Stimulated activated effector memory CD8-positive, alpha-beta T cell treated with anti-CD3 and anti-CD28 coated beads, Interleukin-12 subunit alpha, Interleukin-12 subunit beta, amount 100 ng/mL, for 72 hours (primary cell): ENCODE measurements around the gene ZNF862.

Source experiments
- ATAC-seq: fragments of 150-1000 bp; cut with Tn5 transposase; 2 replicates; pipeline ENCODE4 v1.10.0; 2021
- DNase-seq, 2 donors: peaks; one replicate each; pipeline ENCODE4 v3.0.0; 2021 to 2022; ENCODE audit warnings: low spot score in 2 of 2
- H3K27ac Mint-ChIP-seq: one replicate; pipeline ENCODE4 v1.8.0; 2022; ENCODE audit warnings: mild to moderate bottlenecking, mixed read lengths
- H3K36me3 Mint-ChIP-seq: one replicate; pipeline ENCODE4 v1.8.0; 2022; ENCODE audit warnings: mild to moderate bottlenecking, mixed read lengths
- H3K4me1 Mint-ChIP-seq: one replicate; pipeline ENCODE4 v1.8.0; 2022; ENCODE audit warnings: mixed read lengths
- H3K4me3 Mint-ChIP-seq: one replicate; pipeline ENCODE4 v1.8.0; 2022; ENCODE audit warnings: mild to moderate bottlenecking, mixed read lengths
- H3K9me3 Mint-ChIP-seq: one replicate; pipeline ENCODE4 v1.8.0; 2022; ENCODE audit warnings: mixed read lengths

ZNF862 gene

DNA sequence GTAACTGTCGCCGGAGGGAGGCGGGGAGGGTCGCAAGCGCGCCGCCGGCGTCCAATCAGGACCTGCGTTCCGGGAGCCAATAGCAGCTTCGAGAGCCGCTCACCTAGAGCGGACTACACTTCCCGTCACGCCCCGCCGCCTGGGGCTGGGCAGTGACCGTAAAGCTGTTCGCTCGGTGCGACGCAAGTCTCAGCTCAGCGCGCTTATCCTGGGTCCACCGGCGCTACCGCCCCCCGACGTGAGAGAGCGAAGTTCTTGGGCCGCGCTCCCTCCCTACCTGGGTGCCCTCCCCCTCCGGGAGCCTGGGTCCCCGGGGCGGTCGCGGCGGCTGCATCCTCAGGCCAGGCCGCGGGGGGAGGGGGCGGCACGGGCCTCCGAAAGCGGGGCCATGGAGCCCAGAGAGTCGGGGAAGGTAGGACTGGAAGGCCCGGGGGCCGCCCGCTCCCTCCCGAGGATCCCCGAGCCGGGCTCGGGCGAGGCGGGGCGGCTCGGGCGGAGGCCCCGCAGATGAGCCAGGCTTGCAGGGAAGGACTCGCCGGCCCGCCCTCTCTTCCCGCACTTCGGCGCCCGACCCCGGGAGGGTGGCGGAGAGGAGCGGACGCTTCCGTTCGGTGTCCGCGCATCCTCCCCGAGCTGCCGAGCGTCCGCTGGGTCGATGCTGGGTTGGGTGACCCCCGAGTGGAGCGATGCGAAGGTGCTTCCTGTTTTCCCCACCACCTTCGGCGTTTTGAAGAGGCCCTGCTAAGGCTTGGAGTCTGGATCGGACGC, at the start of gene ZNF862:
Gene ZNF862 (plus strand): TSS at position 152 of the 768 bp plus-strand sequence. CDS start 237 bp downstream, at position 389.
- Mint-ChIP-seq H3K27ac (peak within 1 kb of the TSS; percentile 72), H3K36me3 (no peaks in the 10 kb centered on the region), H3K4me3 (peak within 1 kb of the TSS; percentile 75), H3K9me3 (no peaks in the 10 kb centered on the region), H3K4me1 (peaks cover 34% of the 10 kb centered on the region)
- peak; percentile 82 to 95 for DNase-seq
- peak; percentile 98 for ATAC-seq

DNA sequence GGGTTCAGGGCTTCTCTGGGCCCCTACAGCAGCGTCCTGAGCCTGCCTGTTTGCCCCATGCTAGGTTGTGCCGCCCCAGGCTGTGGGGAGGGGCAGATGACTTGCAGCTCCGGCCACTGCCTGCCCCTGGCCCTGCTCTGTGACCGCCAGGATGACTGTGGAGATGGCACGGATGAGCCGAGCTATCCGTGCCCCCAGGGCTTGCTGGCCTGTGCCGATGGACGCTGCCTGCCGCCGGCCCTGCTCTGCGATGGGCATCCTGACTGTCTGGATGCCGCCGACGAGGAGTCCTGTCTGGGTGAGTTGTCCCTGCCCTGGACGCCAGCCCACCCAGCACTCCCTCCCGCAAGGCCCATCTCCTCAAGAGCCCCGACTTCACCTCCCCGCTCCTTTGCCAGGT, 49.1 kb upstream of the ZNF862 start:
- no peaks in the 10 kb centered on the region for H3K9me3 Mint-ChIP-seq
- ATAC-seq = no peak
- H3K4me1 Mint-ChIP-seq = no peaks in the 10 kb centered on the region
- no peak overlapping the region for H3K27ac Mint-ChIP-seq
- H3K36me3 Mint-ChIP-seq = no peaks in the 10 kb centered on the region
- no peak for DNase-seq
- H3K4me3 Mint-ChIP-seq = no peak overlapping the region

DNA sequence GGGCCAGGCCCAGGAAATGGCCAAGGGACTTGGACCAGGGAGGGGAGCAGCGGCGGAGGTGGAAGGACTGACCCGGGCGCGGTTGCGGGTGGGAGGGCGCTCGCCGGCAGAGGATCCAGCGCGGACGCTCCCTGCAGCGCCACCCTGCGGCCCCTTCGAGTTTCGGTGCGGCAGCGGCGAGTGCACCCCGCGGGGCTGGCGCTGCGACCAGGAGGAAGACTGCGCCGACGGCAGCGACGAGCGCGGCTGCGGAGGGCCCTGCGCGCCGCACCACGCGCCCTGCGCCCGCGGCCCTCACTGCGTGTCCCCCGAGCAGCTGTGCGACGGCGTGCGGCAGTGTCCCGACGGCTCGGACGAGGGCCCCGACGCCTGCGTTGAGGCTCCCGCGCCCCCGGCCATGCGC, 48.0 kb upstream of the ZNF862 start:
- H3K4me1 Mint-ChIP-seq = no peaks in the 10 kb centered on the region
- ATAC-seq (peak; percentile 39), DNase-seq (peak in 1 of 2 donors; percentile 63)
- no peak overlapping the region for H3K27ac Mint-ChIP-seq
- H3K4me3 Mint-ChIP-seq = no peak overlapping the region
- H3K36me3 Mint-ChIP-seq = no peaks in the 10 kb centered on the region
- H3K9me3 Mint-ChIP-seq = no peaks in the 10 kb centered on the region

DNA sequence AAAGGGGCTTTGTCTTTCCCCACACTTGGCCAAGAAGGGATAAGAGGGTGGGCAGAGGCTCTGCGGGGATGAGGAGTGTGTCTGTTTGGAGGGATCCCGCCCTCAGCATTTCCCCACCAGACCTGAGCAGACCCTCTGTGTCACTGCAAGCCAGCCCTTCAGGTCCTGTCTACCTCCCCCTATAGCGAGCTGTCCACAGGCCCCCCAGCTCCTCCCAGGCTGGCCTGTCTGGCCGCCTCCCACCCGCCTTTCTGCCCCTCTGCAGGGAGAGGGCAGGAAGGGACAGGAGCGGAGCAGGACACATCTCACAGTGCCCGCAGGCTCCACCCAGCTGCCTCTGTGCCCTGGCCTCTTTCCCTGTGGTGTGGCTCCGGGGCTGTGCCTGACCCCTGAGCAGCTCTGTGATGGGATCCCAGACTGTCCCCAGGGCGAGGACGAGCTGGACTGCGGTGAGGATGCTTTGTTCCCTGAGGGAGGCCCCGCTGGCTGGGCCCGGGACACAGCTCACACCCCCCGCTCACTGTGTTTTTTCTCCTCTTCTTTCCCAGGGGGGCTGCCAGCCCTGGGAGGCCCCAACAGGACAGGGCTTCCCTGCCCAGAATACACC, 47.3 kb upstream of the ZNF862 start:
- no peak for ATAC-seq
- no peak for DNase-seq
- H3K9me3 Mint-ChIP-seq = no peaks in the 10 kb centered on the region
- no peak overlapping the region for H3K4me3 Mint-ChIP-seq
- H3K27ac Mint-ChIP-seq = no peak overlapping the region
- no peaks in the 10 kb centered on the region for H3K4me1 Mint-ChIP-seq
- H3K36me3 Mint-ChIP-seq = no peaks in the 10 kb centered on the region

DNA sequence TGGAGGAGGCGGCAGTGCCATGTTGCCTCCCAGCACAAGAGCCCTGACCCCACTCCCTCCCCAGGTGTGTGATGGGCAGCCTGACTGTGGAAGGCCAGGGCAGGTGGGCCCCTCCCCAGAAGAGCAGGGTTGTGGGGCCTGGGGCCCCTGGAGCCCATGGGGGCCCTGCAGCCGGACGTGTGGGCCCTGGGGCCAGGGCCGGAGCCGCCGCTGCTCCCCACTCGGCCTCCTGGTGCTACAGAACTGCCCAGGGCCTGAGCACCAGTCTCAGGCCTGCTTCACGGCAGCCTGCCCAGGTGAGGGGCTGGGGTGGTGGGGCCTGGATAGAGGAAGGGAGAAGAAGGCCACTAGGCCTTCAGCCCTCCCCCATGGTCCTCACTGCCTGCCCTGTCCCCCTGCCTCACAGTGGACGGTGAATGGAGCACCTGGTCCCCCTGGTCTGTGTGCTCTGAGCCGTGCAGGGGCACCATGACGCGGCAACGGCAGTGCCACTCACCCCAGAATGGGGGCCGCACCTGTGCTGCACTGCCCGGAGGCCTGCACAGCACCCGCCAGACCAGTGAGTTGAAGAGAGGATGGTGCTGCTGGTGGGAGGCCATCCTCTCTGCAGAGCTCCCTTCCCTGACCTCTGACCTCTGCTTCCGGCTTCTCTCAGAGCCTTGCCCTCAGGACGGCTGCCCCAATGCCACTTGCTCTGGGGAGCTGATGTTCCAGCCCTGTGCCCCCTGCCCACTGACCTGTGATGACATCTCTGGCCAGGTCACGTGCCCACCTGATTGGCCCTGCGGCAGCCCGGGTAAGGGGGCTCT, 46.6 kb upstream of the ZNF862 start:
- DNase-seq (no peak), ATAC-seq (no peak)
- Mint-ChIP-seq H3K27ac (no peak overlapping the region), H3K9me3 (no peaks in the 10 kb centered on the region), H3K4me1 (no peaks in the 10 kb centered on the region), H3K36me3 (no peaks in the 10 kb centered on the region), H3K4me3 (no peak overlapping the region)

DNA sequence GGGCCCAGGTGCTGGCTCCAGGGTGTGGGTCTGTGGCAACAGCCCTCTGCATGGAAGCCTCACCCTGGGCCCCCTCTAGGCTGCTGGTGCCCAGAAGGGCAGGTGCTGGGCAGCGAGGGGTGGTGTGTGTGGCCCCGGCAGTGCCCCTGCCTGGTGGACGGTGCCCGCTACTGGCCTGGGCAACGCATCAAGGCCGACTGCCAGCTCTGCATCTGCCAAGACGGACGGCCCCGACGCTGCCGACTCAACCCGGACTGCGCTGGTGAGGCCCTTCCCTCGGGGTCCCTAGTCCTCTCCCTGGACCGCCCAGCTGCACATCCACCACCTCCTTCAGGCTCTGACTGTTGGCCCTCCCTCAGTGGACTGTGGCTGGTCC, 46.0 kb upstream of the ZNF862 start:
- DNase-seq (no peak), ATAC-seq (no peak)
- Mint-ChIP-seq H3K36me3 (no peaks in the 10 kb centered on the region), H3K4me3 (no peak overlapping the region), H3K27ac (no peak overlapping the region), H3K9me3 (no peaks in the 10 kb centered on the region), H3K4me1 (no peaks in the 10 kb centered on the region)

DNA sequence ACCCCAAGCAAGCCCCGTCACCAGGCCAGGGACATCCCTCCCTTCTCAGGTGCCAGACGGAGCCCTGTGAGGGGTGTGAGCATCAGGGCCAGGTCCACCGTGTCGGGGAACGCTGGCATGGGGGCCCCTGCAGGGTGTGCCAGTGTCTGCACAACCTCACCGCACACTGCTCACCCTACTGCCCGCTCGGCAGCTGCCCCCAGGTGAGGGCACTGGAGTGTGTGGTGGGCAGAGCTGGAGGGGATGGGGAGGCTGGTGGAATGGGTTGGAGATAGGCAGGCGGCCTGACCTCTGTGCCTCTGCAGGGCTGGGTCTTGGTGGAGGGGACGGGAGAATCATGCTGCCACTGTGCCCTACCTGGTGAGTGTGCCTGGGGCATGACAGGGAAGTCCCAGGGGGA, 44.9 kb upstream of the ZNF862 start:
- no peaks in the 10 kb centered on the region for H3K4me1 Mint-ChIP-seq
- no peak overlapping the region for H3K27ac Mint-ChIP-seq
- no peak for DNase-seq
- H3K36me3 Mint-ChIP-seq = no peaks in the 10 kb centered on the region
- no peaks in the 10 kb centered on the region for H3K9me3 Mint-ChIP-seq
- H3K4me3 Mint-ChIP-seq = no peak overlapping the region
- ATAC-seq = no peak

DNA sequence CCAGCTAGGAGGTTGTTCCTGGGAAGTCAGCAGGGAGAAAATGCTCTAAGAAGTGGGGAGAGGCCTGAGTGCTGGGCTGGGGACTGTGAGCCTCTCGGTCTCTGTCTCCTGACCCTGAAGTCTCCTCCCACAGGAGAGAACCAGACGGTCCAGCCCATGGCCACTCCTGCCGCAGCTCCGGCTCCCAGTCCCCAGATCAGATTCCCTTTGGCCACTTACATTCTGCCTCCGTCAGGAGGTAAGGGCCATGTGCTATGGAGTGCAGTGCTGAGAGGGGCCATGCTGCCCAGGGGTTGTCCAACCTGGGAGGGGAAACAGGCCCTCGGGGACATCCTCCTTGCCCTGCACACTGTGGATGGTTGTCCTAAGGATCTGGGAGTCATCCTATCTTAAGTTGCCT, 43.5 kb upstream of the ZNF862 start:
- Mint-ChIP-seq H3K4me1 (no peaks in the 10 kb centered on the region), H3K9me3 (no peaks in the 10 kb centered on the region)

DNA sequence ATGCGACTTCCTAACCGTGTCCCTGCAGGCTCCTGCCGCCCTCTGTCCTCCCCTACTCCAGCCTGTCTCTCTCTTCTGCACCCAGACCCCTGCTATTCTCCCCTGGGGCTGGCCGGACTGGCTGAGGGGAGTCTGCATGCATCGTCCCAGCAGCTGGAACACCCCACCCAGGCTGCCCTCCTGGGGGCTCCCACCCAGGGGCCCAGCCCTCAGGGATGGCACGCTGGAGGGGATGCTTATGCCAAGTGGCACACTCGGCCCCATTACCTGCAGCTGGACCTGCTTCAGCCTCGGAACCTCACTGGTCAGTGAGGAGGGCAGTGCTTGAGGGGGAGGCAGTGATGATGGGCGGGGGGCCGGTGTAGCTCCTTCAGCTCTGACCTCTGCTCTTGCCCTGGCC, 43.0 kb upstream of the ZNF862 start:
- Mint-ChIP-seq H3K4me3 (no peak overlapping the region), H3K4me1 (no peaks in the 10 kb centered on the region), H3K27ac (no peak overlapping the region), H3K9me3 (no peaks in the 10 kb centered on the region), H3K36me3 (no peaks in the 10 kb centered on the region)
- DNase-seq (no peak), ATAC-seq (no peak)

More for the DNA sequence above, 43.5 kb upstream of the ZNF862 start:
- DNase-seq (no peak), ATAC-seq (no peak)
- no peak overlapping the region for H3K27ac Mint-ChIP-seq
- H3K36me3 Mint-ChIP-seq = no peaks in the 10 kb centered on the region
- H3K4me3 Mint-ChIP-seq = no peak overlapping the region

DNA sequence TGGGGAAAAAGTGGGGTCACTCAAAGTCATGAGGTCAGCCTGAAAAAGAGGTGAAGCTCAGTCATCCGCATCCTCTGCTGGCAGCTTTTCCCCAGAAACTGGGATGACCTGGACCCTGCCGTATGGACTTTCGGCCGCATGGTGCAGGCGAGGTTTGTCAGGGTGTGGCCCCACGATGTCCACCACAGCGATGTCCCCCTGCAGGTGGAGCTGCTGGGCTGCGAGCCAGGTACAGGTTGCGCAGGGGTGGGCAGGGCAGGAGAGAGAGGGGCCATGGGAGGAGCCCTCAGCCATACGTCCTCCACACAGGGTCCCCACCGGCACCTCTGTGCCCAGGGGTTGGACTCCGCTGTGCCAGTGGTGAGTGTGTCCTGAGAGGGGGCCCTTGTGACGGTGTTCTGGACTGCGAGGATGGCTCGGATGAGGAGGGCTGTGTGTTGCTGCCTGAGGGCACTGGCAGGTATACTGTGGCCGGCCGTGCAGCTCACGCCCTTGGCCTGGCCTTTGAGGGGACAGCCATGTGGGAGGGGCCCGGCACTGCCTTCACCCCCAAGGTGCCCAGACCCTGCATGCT, 41.8 kb upstream of the ZNF862 start:
- no peaks in the 10 kb centered on the region for H3K36me3 Mint-ChIP-seq
- no peaks in the 10 kb centered on the region for H3K9me3 Mint-ChIP-seq
- no peak overlapping the region for H3K4me3 Mint-ChIP-seq
- no peaks in the 10 kb centered on the region for H3K4me1 Mint-ChIP-seq
- no peak for DNase-seq
- H3K27ac Mint-ChIP-seq = no peak overlapping the region
- ATAC-seq = no peak

DNA sequence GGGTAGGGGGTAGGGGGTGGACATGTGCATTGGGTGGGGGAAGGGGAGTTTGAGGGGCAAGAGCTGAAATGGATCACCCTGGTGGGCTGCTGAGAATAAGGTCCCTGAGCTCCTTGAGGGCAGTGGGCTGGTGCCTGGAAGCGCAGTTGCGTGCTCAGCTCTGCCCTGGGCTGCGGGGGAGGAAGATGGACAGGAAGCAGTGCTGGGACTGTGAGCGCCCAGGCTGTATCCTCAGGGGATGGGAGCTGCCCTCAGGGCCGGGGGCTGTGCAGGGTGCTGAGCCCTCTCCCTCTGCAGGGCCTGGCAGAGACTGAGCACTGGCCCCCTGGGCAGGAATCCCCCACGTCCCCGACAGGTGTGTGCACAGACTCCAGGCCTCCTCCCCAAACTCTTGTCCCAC, 40.4 kb upstream of the ZNF862 start:
- Mint-ChIP-seq H3K27ac (no peak overlapping the region), H3K4me1 (no peaks in the 10 kb centered on the region), H3K9me3 (no peaks in the 10 kb centered on the region), H3K4me3 (no peak overlapping the region), H3K36me3 (no peaks in the 10 kb centered on the region)
- ATAC-seq (no peak), DNase-seq (no peak)

DNA sequence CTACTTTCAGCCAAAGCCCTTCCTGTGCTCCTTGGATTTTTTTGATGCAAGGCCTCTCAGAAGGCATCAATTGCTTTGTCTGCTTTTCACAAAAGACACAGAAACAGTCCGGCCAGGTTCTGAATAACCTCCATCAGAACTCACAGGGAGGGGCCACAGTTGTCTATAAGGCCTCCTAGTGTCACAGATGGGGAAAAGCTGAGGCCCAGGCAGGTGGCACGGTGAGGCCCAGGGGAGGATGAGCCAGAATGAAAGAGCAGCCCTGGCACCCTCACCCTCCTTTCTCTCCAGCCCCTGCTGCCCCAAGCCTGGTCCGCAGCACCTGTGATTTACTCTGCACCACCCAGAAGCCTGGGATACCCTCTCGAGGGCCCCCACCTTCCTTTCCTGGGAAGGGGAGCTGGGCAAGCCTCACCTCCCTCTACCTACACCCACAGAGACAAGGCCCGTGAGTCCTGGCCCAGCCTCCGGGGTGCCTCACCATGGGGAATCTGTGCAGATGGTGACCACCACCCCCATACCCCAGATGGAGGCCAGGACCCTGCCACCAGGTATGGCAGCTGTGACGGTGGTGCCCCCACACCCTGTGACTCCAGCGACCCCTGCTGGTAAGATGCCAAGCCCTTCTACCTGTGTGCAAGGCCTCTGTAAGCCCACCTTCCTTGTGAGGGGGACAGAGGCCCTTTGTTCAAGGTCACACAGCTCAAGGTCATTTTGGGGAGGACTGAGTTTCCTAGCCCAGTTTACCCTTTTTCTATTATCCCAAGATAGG, 38.6 kb upstream of the ZNF862 start:
- DNase-seq (peak; percentile 36 to 72), ATAC-seq (peak; percentile 11)
- H3K36me3 Mint-ChIP-seq = no peaks in the 10 kb centered on the region
- no peak overlapping the region for H3K4me3 Mint-ChIP-seq
- H3K4me1 Mint-ChIP-seq = no peaks in the 10 kb centered on the region
- no peaks in the 10 kb centered on the region for H3K9me3 Mint-ChIP-seq
- H3K27ac Mint-ChIP-seq = no peak overlapping the region

DNA sequence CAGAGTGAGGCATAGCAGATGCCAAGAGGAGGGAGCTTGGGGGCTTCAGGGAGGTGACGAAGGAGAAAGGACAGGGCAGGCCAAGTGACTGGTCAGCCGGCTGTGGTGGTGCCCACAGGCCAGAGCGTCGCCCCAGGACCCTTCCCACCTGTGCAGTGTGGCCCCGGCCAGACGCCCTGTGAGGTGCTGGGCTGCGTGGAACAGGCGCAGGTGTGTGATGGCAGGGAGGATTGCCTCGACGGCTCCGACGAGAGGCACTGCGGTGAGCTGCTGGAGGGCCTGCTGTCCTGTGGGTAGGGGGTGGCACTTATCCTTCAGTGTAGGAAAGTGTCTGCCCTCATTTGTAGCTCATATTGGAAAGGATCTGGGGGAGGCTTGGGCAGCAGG, 38.0 kb upstream of the ZNF862 start:
- no peak for DNase-seq
- no peak for ATAC-seq
- H3K27ac Mint-ChIP-seq = no peak overlapping the region
- H3K4me3 Mint-ChIP-seq = no peak overlapping the region
- H3K4me1 Mint-ChIP-seq = no peaks in the 10 kb centered on the region
- H3K9me3 Mint-ChIP-seq = no peaks in the 10 kb centered on the region
- no peaks in the 10 kb centered on the region for H3K36me3 Mint-ChIP-seq

DNA sequence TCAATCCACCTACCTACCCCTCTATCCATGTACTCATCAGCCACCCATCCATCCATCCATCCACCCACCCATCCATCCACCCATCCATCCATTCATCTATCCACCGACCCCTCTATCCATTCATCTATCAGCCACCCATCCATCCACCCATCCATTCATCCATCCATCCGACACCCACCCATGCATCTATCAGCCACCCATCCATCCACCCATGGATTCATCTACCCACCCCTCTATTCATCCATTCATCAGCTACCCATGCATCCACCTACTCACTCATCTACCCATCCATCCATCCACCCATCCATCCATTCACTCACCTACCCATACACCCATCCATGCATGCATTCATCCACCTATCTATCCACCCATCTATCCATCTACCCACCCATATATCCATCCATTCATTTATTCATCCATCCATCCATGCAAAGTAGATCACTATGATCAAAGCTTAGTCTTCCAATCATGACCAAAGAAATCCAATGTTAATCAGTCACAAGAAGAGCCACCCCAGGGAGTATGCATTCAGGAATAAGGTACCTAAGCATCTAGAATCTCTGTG, 37.1 kb upstream of the ZNF862 start:
- H3K4me1 Mint-ChIP-seq = no peaks in the 10 kb centered on the region
- DNase-seq = no peak
- ATAC-seq = no peak
- no peak overlapping the region for H3K27ac Mint-ChIP-seq
- H3K4me3 Mint-ChIP-seq = no peak overlapping the region
- no peaks in the 10 kb centered on the region for H3K9me3 Mint-ChIP-seq
- H3K36me3 Mint-ChIP-seq = no peaks in the 10 kb centered on the region

DNA sequence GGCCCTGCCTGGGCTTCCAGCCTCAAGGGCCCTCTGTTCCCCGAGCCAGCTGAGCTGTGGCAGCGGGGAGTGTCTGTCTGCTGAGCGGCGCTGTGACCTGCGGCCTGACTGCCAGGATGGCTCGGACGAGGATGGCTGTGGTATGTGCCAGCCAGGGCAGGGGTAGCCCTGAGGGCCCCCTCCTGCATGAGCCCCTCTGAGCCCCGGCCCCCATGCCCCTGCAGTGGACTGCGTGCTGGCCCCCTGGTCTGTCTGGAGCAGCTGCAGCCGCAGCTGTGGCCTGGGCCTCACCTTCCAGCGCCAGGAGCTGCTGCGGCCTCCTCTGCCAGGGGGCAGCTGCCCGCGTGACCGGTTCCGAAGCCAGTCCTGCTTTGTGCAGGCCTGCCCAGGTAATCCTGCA, 36.4 kb upstream of the ZNF862 start:
- ATAC-seq = no peak
- Mint-ChIP-seq H3K9me3 (no peaks in the 10 kb centered on the region), H3K27ac (no peak overlapping the region), H3K4me3 (no peak overlapping the region), H3K36me3 (no peaks in the 10 kb centered on the region), H3K4me1 (no peaks in the 10 kb centered on the region)
- DNase-seq = no peak
